HG02759 (cell line): ENCODE measurements around the gene ALG13.
"Not testable (repeated sequence)": the region's sequence is repeated elsewhere in the genome, so short reads cannot be mapped to it uniquely, and the experiment has no call there.

Source experiments
- ATAC-seq: cut with Tn5 transposase; IDR thresholded peaks from one replicate; pipeline ENCODE4 v1.9.1; 2021; ENCODE audit warnings: mild to moderate bottlenecking, moderate library complexity; ENCODE audit not compliant: unreplicated experiment

ALG13 gene

GRCh38 chrX:111680988-111681779 is at the start of gene ALG13:
TSS of gene ALG13 (plus strand) at chrX:111681170. CDS start at chrX:111681219, 49 bp downstream.
- ATAC-seq = peak; percentile 97

- no peak for ATAC-seq
These were observed 45.9 kb upstream of the ALG13 start for GRCh38 chrX:111634823-111635729.

GRCh38 chrX:111641969-111642368 is 39.0 kb upstream of the ALG13 start:
- no peak for ATAC-seq

GRCh38 chrX:111645165-111645564 is 35.8 kb upstream of the ALG13 start:
- not testable (repeated sequence) for ATAC-seq

- ATAC-seq = no peak
These were observed 35.4 kb upstream of the ALG13 start for GRCh38 chrX:111645607-111646006.

- no peak for ATAC-seq
These were observed 34.5 kb upstream of the ALG13 start for GRCh38 chrX:111646515-111646914.

- ATAC-seq = no peak
These were observed 32.2 kb upstream of the ALG13 start for GRCh38 chrX:111648802-111649201.

GRCh38 chrX:111649638-111650037 is 31.3 kb upstream of the ALG13 start:
- no peak for ATAC-seq

- no peak for ATAC-seq
These were observed 30.1 kb upstream of the ALG13 start for GRCh38 chrX:111650845-111651244.

- no peak for ATAC-seq
These were observed 28.3 kb upstream of the ALG13 start for GRCh38 chrX:111652719-111653118.

- no peak for ATAC-seq
These were observed 19.7 kb upstream of the ALG13 start for GRCh38 chrX:111661241-111661640.

GRCh38 chrX:111662292-111662691 is 18.7 kb upstream of the ALG13 start:
- no peak for ATAC-seq

GRCh38 chrX:111671668-111672067 is 9.3 kb upstream of the ALG13 start:
- ATAC-seq = no peak

GRCh38 chrX:111687305-111687704 is 6.3 kb downstream of the ALG13 start:
- no peak for ATAC-seq

- no peak for ATAC-seq
These were observed 14.4 kb downstream of the ALG13 start for GRCh38 chrX:111695297-111695880.

GRCh38 chrX:111719426-111720210 is 38.6 kb downstream of the ALG13 start:
- ATAC-seq = no peak

GRCh38 chrX:111728096-111728495 is 47.1 kb downstream of the ALG13 start:
- no peak for ATAC-seq

GRCh38 chrX:111731351-111731750 is 50.4 kb downstream of the ALG13 start:
- no peak for ATAC-seq

GRCh38 chrX:111736571-111736970 is 55.6 kb downstream of the ALG13 start:
- ATAC-seq = no peak

- no peak for ATAC-seq
These were observed 61.0 kb downstream of the ALG13 start for GRCh38 chrX:111742018-111742417.

- ATAC-seq = no peak
These were observed 62.3 kb downstream of the ALG13 start for GRCh38 chrX:111743316-111743715.
